PC-3 (cell line): ENCODE results near the gene CHEK2. TPM values are rescaled to one million over a fixed set of nuclear protein-coding genes. Genes with fewer than 3 reads are reported as not detected.

Source experiments
- ATAC-seq: fragments of 200-7000 bp; cut with Tn5 transposase; 2 replicates; pipeline ENCODE4 v1.9.1; 2020; ENCODE audit warnings: mild to moderate bottlenecking, moderate library complexity
- BruUV-seq: library from RNA; stranded (reverse); fragments of 400-500 nt; replicated peaks from 2 replicates; lab custom pipeline; 2021; lab: Mats Ljungman, UMichigan
- CTCF ChIA-PET: fragments of 300-600 bp; sonication (Branson Sonifier 250); formaldehyde crosslinking; loops from one replicate; lab custom pipeline; 2022; ENCODE audit warnings: antibody characterized with exemption; lab: Charles Lee
- POLR2A ChIA-PET: fragments of 300-600 bp; sonication (Branson Sonifier 250); formaldehyde crosslinking; loops from one replicate; lab custom pipeline; 2022; ENCODE audit warnings: antibody characterized with exemption; ENCODE audit not compliant: unreplicated experiment; lab: Charles Lee
- DNase-seq: peaks from one replicate; pipeline ENCODE4 v3.0.0-alpha.2; 2015
- H2AFZ ChIP-seq: fragments of 300-600 bp; sonication (generic); 2 replicates; pipeline ENCODE4 v1.6.0; 2016; ENCODE audit warnings: antibody characterized with exemption, low read length
- H3F3A ChIP-seq: fragments of 300-600 bp; sonication (generic); one replicate; pipeline ENCODE4 v1.6.0; 2017; ENCODE audit warnings: antibody characterized with exemption, low read length, control low read depth, mild to moderate bottlenecking; ENCODE audit not compliant: unreplicated experiment
- H3K27ac ChIP-seq: fragments of 300-600 bp; sonication (generic); 2 replicates; pipeline ENCODE4 v1.5.1; 2016; ENCODE audit warnings: mild to moderate bottlenecking, low read length
- H3K27me3 ChIP-seq: fragments of 300-600 bp; sonication (generic); 2 replicates; pipeline ENCODE4 v1.6.1; 2016; ENCODE audit warnings: low read length, mixed read lengths
- H3K36me3 ChIP-seq: fragments of 300-600 bp; sonication (generic); 2 replicates; pipeline ENCODE4 v1.6.1; 2016; ENCODE audit warnings: low read depth, mixed run types, low read length, mixed read lengths
- H3K4me1 ChIP-seq: fragments of 300-600 bp; sonication (generic); 2 replicates; pipeline ENCODE4 v1.5.1; 2016; ENCODE audit warnings: low read length; ENCODE audit not compliant: insufficient read depth
- H3K4me2 ChIP-seq: fragments of 300-600 bp; sonication (generic); 2 replicates; pipeline ENCODE4 v1.6.0; 2016; ENCODE audit warnings: low read length
- H3K4me3 ChIP-seq: fragments of 300-600 bp; sonication (generic); 2 replicates; pipeline ENCODE4 v1.5.1; 2016; ENCODE audit warnings: mild to moderate bottlenecking, low read length, mixed read lengths
- H3K79me2 ChIP-seq: fragments of 300-600 bp; sonication (generic); 2 replicates; pipeline ENCODE4 v1.6.1; 2017; ENCODE audit warnings: low read length, mixed read lengths
- H3K9ac ChIP-seq: fragments of 300-600 bp; sonication (generic); 2 replicates; pipeline ENCODE4 v1.6.0; 2016; ENCODE audit warnings: mild to moderate bottlenecking, low read length
- H3K9me2 ChIP-seq: fragments of 300-600 bp; sonication (generic); replicated peaks from 2 replicates; pipeline ENCODE4 v1.6.1; 2016; ENCODE audit warnings: mixed run types, low read length, mixed read lengths
- H3K9me3 ChIP-seq: fragments of 300-600 bp; sonication (generic); 2 replicates; pipeline ENCODE4 v1.6.1; 2016; ENCODE audit warnings: low read length, mixed read lengths
- H4K20me1 ChIP-seq: fragments of 300-600 bp; sonication (generic); 2 replicates; pipeline ENCODE4 v1.6.1; 2016; ENCODE audit warnings: low read length, mixed read lengths
- EZH2 ChIP-seq: fragments of 300-600 bp; sonication (generic); IDR thresholded peaks from one replicate; pipeline ENCODE4 v1.6.1; 2017; ENCODE audit warnings: antibody characterized with exemption, mild to moderate bottlenecking, low read length; ENCODE audit not compliant: unreplicated experiment
- EZH2phosphoT487 ChIP-seq: fragments of 300-600 bp; sonication (generic); IDR thresholded peaks from 2 replicates; pipeline ENCODE4 v1.6.1; 2018; ENCODE audit warnings: mild to moderate bottlenecking, antibody characterized with exemption, low read length, borderline replicate concordance
- intact Hi-C: fragments of 100-400 bp; cut with micrococcal nuclease; formaldehyde crosslinking; loops from 2 replicates; pipeline ENCODE4 v1.9.0; 2023
- total RNA-seq: library from RNA; depleted of rRNA; stranded (reverse); fragments of >200 nt; gene quantifications from 2 replicates; pipeline ENCODE4 v1.2.3, GENCODE V29; 2014
- TF ChIP-seq, protein P1 (sequence below): fragments of 300-600 bp; sonication (generic); conservative IDR thresholded peaks from 2 replicates; pipeline ENCODE4 v1.5.1; 2017; ENCODE audit warnings: antibody characterized with exemption, low read depth, mild to moderate bottlenecking, low read length

Gene CHEK2
- total RNA-seq, 1 experiment from 2014 or later = 21.0 TPM

DNA sequence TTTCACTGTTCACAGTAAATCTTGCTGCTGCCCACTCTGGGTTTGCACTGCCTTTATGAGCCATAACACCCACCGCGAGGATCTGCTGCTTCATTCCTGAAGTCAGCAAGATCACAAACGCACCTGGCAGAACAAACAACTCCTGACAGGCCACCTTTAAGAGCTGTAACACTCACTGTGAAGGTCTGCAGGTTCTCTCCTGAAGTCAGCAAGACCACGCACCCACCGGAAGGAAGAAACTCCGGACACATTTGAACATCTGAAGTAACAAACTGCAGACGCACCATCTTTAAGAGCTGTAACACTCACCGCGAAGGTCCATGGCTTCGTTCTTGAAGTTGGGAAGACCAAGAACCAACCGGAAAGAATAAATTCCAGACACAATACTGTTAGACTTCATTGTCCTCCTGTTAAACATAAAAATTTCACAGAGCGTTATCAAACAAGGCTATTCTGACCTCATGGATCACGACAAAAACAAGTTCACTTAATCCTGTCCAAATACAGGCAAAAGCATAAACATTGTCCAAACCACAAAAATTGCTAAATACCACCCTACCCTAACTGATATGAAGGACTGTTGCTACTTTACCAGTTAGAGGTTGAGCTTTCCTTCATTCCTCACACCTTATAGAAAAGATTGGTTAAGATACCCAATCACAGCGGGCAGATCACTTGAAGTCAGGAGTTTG, 27.9 kb upstream of the CHEK2 start:
- Histone ChIP-seq H3K27ac (no peak overlapping the region), H2AFZ (no peak overlapping the region), H3K79me2 (peaks cover 16% of the 10 kb centered on the region), H3K9me2 (no peaks in the 10 kb centered on the region), H3K9ac (no peak overlapping the region), H3K4me3 (no peak overlapping the region), H4K20me1 (no peaks in the 10 kb centered on the region), H3K36me3 (no peaks in the 10 kb centered on the region), H3K27me3 (no peaks in the 10 kb centered on the region), H3F3A (no peaks in the 10 kb centered on the region), H3K4me1 (peaks cover 4% of the 10 kb centered on the region; the same call in 1 of the 2 replicates), H3K4me2 (no peak overlapping the region), H3K9me3 (no peaks in the 10 kb centered on the region)
- CTCF ChIA-PET = no interaction called here
- intact Hi-C loops = no loop called here
- POLR2A ChIA-PET = no interaction called here
- no TSS peak for BruUV-seq
- DNase-seq (no peak), ATAC-seq (no peak)
- TF ChIP-seq EZH2phosphoT487 (no peak), EZH2 (no peak)
- TF ChIP-seq, protein P1, sequence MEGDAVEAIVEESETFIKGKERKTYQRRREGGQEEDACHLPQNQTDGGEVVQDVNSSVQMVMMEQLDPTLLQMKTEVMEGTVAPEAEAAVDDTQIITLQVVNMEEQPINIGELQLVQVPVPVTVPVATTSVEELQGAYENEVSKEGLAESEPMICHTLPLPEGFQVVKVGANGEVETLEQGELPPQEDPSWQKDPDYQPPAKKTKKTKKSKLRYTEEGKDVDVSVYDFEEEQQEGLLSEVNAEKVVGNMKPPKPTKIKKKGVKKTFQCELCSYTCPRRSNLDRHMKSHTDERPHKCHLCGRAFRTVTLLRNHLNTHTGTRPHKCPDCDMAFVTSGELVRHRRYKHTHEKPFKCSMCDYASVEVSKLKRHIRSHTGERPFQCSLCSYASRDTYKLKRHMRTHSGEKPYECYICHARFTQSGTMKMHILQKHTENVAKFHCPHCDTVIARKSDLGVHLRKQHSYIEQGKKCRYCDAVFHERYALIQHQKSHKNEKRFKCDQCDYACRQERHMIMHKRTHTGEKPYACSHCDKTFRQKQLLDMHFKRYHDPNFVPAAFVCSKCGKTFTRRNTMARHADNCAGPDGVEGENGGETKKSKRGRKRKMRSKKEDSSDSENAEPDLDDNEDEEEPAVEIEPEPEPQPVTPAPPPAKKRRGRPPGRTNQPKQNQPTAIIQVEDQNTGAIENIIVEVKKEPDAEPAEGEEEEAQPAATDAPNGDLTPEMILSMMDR = no peak

GRCh38 chr22:28768701-28769393, 27.2 kb upstream of the CHEK2 start:
- intact Hi-C loops = no loop called here

More at GRCh38 chr22:28768701-28769393, 27.2 kb upstream of the CHEK2 start:
- Histone ChIP-seq H3K27me3 (no peaks in the 10 kb centered on the region), H3K4me3 (no peak overlapping the region), H3K4me2 (no peak overlapping the region), H3K9me2 (no peaks in the 10 kb centered on the region), H3K4me1 (peaks cover 4% of the 10 kb centered on the region; the same call in 1 of the 2 replicates), H4K20me1 (no peaks in the 10 kb centered on the region), H3K9ac (no peak overlapping the region), H3K9me3 (no peaks in the 10 kb centered on the region), H2AFZ (no peak overlapping the region), H3F3A (no peaks in the 10 kb centered on the region), H3K27ac (no peak overlapping the region), H3K36me3 (no peaks in the 10 kb centered on the region), H3K79me2 (peaks cover 9% of the 10 kb centered on the region)
- no TSS peak for BruUV-seq
- no peak for DNase-seq
- ChIA-PET CTCF (no interaction called here), POLR2A (no interaction called here)
- TF ChIP-seq EZH2 = no peak
- TF ChIP-seq, protein P1 = no peak
- no peak for TF ChIP-seq EZH2phosphoT487
- ATAC-seq = no peak
